Measurements from ENCODE around the gene CAB39. TPM values are rescaled to one million over a fixed set of nuclear protein-coding genes. Genes with fewer than 3 reads are reported as not detected.
A peak's percentile ranks its signal among the peaks of the same experiment; 100 is the strongest.

The CAB39 gene
- polyA plus RNA-seq, 2 donors: 29.7 to 33.6 TPM

DNA sequence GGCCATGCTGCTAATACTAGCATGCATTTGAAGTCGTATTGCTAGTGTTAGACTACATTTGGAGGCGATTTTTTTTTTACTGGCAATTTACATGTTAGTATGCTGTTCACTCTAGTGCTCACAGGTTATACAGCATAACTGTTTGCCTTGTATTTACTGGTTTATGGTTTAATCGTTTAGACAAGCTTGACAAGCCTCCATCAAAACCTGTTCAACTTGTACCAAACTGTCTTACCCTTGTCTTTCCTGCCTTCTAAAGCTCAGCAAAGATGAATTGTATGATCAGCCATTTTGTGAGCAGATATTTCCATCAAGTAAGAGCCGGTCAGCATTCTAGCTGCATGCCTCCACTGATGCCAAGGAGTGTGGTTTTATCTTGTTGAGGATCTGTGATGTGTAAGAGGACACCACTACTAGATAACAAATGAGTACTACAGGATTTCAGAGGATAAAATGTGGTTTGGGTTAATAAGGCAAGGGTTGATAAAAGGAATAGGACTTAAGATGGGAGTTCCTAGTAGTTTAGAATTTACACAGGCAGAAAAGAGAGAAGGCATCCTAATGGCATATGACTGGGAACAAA is 83.7 kb downstream of the CAB39 start:
- H3K27me3 ChIP-seq (ENCODE audit: control insufficient read depth in 1 of 2, insufficient read depth in 2 of 2, low read length in 2 of 2): no peaks in the 10 kb centered on the region
- peak overlapping the region; percentile 68 to 78 for H3K27ac ChIP-seq (ENCODE audit: low read depth in 2 of 2, low read length in 1 of 2)
- peaks cover 3 to 5% of the 10 kb centered on the region in 2 donors for H3K36me3 ChIP-seq (ENCODE audit: control insufficient read depth in 2 of 2, insufficient read depth in 2 of 2, low read length in 1 of 2)
- H3K4me3 ChIP-seq (ENCODE audit: low read depth in 1 of 2, low read length in 2 of 2): no peak overlapping the region
- 61 to 64% methylated on average over 4 of the region's 4 CpGs for WGBS, 2 donors
- H3K4me1 ChIP-seq (ENCODE audit: control insufficient read depth in 2 of 2, insufficient read depth in 2 of 2, low read length in 1 of 2): peaks cover 0 to 3% of the 10 kb centered on the region in 2 donors
- H3K9me3 ChIP-seq (ENCODE audit: control insufficient read depth in 2 of 2, insufficient read depth in 1 of 2, low read depth in 1 of 2, low read length in 1 of 2): no peaks in the 10 kb centered on the region

DNA sequence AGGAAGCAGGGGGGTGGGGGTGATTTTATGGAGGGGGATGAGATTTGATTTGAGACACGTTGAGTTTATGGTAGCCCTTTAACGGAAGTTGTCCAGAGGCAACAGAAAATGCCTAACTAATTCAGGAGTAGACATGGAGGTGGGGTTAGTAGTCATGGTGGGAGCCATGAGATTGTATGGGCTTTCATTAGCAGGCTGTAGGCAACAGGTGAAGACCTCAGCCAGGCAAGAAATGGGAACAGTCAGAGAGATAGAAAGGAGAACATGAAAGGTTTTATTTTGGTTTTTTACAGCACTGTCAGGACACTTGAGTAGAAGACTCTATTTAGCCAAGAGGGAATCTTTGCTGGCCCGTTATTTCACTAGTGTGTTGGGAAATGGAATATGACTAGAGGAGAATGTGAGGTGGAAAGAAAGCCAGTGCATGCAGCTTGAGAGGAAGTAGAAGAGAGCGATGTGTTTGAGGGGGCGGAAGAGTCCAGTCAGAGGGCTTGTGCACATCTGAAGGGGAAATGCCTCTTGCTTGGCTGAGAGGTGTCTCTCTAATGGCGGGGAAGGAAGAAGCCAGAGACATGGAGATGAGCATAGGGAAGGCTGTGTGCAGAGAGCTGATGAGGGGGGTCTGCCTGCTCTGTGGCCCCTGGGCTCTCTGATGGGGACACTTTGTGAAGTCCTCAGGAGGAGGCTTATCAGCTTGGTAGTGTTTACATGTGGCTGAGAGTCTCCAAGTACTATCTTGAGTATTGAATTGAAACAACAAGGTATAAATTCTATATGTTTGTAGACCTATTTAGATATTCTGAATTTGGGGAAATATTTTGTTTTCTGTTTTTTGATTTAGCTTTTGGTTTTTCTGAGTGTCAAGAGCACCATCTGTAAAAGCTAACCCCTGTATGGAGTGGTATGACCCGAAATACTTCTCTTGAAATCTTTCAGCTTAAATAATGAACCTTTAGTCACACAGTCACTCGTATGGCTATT is 85.2 kb downstream of the CAB39 start:
- Histone ChIP-seq H3K4me1 (ENCODE audit: control insufficient read depth in 2 of 2, insufficient read depth in 2 of 2, low read length in 1 of 2) (peaks cover 0 to 3% of the 10 kb centered on the region in 2 donors), H3K36me3 (ENCODE audit: control insufficient read depth in 2 of 2, insufficient read depth in 2 of 2, low read length in 1 of 2) (peaks cover 3 to 5% of the 10 kb centered on the region in 2 donors), H3K9me3 (ENCODE audit: control insufficient read depth in 2 of 2, insufficient read depth in 1 of 2, low read depth in 1 of 2, low read length in 1 of 2) (no peaks in the 10 kb centered on the region), H3K4me3 (ENCODE audit: low read depth in 1 of 2, low read length in 2 of 2) (no peak overlapping the region), H3K27me3 (ENCODE audit: control insufficient read depth in 1 of 2, insufficient read depth in 2 of 2, low read length in 2 of 2) (no peaks in the 10 kb centered on the region), H3K27ac (ENCODE audit: low read depth in 2 of 2, low read length in 1 of 2) (peak overlapping the region; percentile 26 to 78)
- WGBS, 2 donors: 83 to 84% methylated on average over 8 of the region's 8 CpGs

DNA sequence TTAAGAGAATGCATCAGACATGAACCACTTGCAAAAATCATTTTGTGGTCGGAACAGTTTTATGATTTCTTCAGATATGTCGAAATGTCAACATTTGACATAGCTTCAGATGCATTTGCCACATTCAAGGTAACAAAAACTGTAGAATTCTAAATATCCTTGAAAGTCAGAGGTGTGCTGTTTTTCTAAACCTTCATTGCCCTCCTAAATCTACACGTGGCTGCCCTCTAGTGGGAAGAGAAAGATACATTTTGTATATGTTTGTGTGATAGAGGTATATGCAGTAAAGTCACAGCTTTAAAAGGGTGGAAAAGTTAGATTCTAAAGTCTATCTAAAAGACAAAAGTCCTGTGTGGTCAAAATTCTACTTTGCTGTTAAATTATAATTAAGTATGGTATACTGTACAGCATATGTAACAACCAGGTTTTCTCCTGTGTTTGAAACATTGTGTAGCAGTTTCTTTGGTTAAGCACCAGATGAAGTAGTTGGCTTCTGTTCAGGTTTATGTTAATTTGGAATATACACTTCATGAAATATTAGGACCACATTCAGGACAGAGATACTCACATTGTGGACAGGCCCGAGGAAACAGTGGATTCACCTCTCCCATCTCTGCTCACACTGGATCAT is 86.2 kb downstream of the CAB39 start:
- WGBS, 2 donors: 48 to 57% methylated on average over 4 of the region's 4 CpGs
- H3K27me3 ChIP-seq (ENCODE audit: control insufficient read depth in 1 of 2, insufficient read depth in 2 of 2, low read length in 2 of 2): no peaks in the 10 kb centered on the region
- no peak overlapping the region for H3K27ac ChIP-seq (ENCODE audit: low read depth in 2 of 2, low read length in 1 of 2)
- peaks cover 3 to 5% of the 10 kb centered on the region in 2 donors for H3K36me3 ChIP-seq (ENCODE audit: control insufficient read depth in 2 of 2, insufficient read depth in 2 of 2, low read length in 1 of 2)
- H3K4me3 ChIP-seq (ENCODE audit: low read depth in 1 of 2, low read length in 2 of 2): no peak overlapping the region
- H3K4me1 ChIP-seq (ENCODE audit: control insufficient read depth in 2 of 2, insufficient read depth in 2 of 2, low read length in 1 of 2): peaks cover 0 to under 1% of the 10 kb centered on the region in 2 donors
- no peaks in the 10 kb centered on the region for H3K9me3 ChIP-seq (ENCODE audit: control insufficient read depth in 2 of 2, insufficient read depth in 1 of 2, low read depth in 1 of 2, low read length in 1 of 2)

- WGBS, 2 donors: 78 to 86% methylated on average over 5 of the region's 5 CpGs
- H3K27me3 ChIP-seq (ENCODE audit: control insufficient read depth in 1 of 2, insufficient read depth in 2 of 2, low read length in 2 of 2): no peaks in the 10 kb centered on the region
- H3K4me1 ChIP-seq (ENCODE audit: control insufficient read depth in 2 of 2, insufficient read depth in 2 of 2, low read length in 1 of 2): no peaks in the 10 kb centered on the region
- no peaks in the 10 kb centered on the region for H3K9me3 ChIP-seq (ENCODE audit: control insufficient read depth in 2 of 2, insufficient read depth in 1 of 2, low read depth in 1 of 2, low read length in 1 of 2)
- peaks cover 2 to 3% of the 10 kb centered on the region in 2 donors for H3K36me3 ChIP-seq (ENCODE audit: control insufficient read depth in 2 of 2, insufficient read depth in 2 of 2, low read length in 1 of 2)
- H3K4me3 ChIP-seq (ENCODE audit: low read depth in 1 of 2, low read length in 2 of 2): no peak overlapping the region
- no peak overlapping the region for H3K27ac ChIP-seq (ENCODE audit: low read depth in 2 of 2, low read length in 1 of 2)
Measured at GRCh38 chr2:230805353-230806017, 92.8 kb downstream of the CAB39 start.

- H3K4me1 ChIP-seq (ENCODE audit: control insufficient read depth in 2 of 2, insufficient read depth in 2 of 2, low read length in 1 of 2): no peaks in the 10 kb centered on the region
- H3K9me3 ChIP-seq (ENCODE audit: control insufficient read depth in 2 of 2, insufficient read depth in 1 of 2, low read depth in 1 of 2, low read length in 1 of 2): no peaks in the 10 kb centered on the region
- no peak overlapping the region for H3K27ac ChIP-seq (ENCODE audit: low read depth in 2 of 2, low read length in 1 of 2)
- WGBS, 2 donors: 77 to 84% methylated on average over 3 of the region's 3 CpGs
- no peak overlapping the region for H3K4me3 ChIP-seq (ENCODE audit: low read depth in 1 of 2, low read length in 2 of 2)
- peaks cover 0 to 3% of the 10 kb centered on the region in 2 donors for H3K36me3 ChIP-seq (ENCODE audit: control insufficient read depth in 2 of 2, insufficient read depth in 2 of 2, low read length in 1 of 2)
- no peaks in the 10 kb centered on the region for H3K27me3 ChIP-seq (ENCODE audit: control insufficient read depth in 1 of 2, insufficient read depth in 2 of 2, low read length in 2 of 2)
Measured at GRCh38 chr2:230807729-230808128, 95.1 kb downstream of the CAB39 start.

GRCh38 chr2:230809015-230809414 is 96.4 kb downstream of the CAB39 start:
- no peaks in the 10 kb centered on the region for H3K27me3 ChIP-seq (ENCODE audit: control insufficient read depth in 1 of 2, insufficient read depth in 2 of 2, low read length in 2 of 2)
- H3K4me3 ChIP-seq (ENCODE audit: low read depth in 1 of 2, low read length in 2 of 2): no peak overlapping the region
- no peaks in the 10 kb centered on the region for H3K9me3 ChIP-seq (ENCODE audit: control insufficient read depth in 2 of 2, insufficient read depth in 1 of 2, low read depth in 1 of 2, low read length in 1 of 2)
- H3K4me1 ChIP-seq (ENCODE audit: control insufficient read depth in 2 of 2, insufficient read depth in 2 of 2, low read length in 1 of 2): no peaks in the 10 kb centered on the region
- H3K27ac ChIP-seq (ENCODE audit: low read depth in 2 of 2, low read length in 1 of 2): no peak overlapping the region
- 88 to 91% methylated on average over 10 of the region's 10 CpGs for WGBS, 2 donors
- H3K36me3 ChIP-seq (ENCODE audit: control insufficient read depth in 2 of 2, insufficient read depth in 2 of 2, low read length in 1 of 2): peaks cover 0 to 3% of the 10 kb centered on the region in 2 donors

- WGBS, 2 donors: 80 to 87% methylated on average over 8 of the region's 8 CpGs
- H3K4me1 ChIP-seq (ENCODE audit: control insufficient read depth in 2 of 2, insufficient read depth in 2 of 2, low read length in 1 of 2): no peaks in the 10 kb centered on the region
- no peak overlapping the region for H3K27ac ChIP-seq (ENCODE audit: low read depth in 2 of 2, low read length in 1 of 2)
- peaks cover 3 to 4% of the 10 kb centered on the region in 2 donors for H3K36me3 ChIP-seq (ENCODE audit: control insufficient read depth in 2 of 2, insufficient read depth in 2 of 2, low read length in 1 of 2)
- H3K27me3 ChIP-seq (ENCODE audit: control insufficient read depth in 1 of 2, insufficient read depth in 2 of 2, low read length in 2 of 2): no peaks in the 10 kb centered on the region
- no peak overlapping the region for H3K4me3 ChIP-seq (ENCODE audit: low read depth in 1 of 2, low read length in 2 of 2)
- no peaks in the 10 kb centered on the region for H3K9me3 ChIP-seq (ENCODE audit: control insufficient read depth in 2 of 2, insufficient read depth in 1 of 2, low read depth in 1 of 2, low read length in 1 of 2)
Measured at GRCh38 chr2:230809677-230810251, 97.1 kb downstream of the CAB39 start.

DNA sequence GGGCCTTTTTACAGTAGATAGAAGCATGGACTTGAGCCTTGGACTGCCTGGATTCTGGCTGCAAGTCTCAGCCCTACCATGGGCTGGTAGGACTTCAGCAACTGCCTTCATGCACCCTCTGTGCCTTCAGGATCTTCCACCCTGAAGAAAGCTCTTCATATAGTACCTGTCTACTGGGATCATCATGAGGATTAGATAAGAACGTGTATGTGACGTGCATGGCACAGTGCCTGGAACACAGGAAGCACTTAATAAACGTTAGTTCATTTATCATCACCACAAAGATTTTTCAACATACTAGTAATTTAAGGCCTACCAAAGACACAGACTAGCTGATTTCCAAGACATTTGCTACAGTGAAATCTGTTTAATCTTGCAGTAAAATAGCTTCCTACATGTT is 98.9 kb downstream of the CAB39 start:
- Histone ChIP-seq H3K9me3 (ENCODE audit: control insufficient read depth in 2 of 2, insufficient read depth in 1 of 2, low read depth in 1 of 2, low read length in 1 of 2) (no peaks in the 10 kb centered on the region), H3K4me1 (ENCODE audit: control insufficient read depth in 2 of 2, insufficient read depth in 2 of 2, low read length in 1 of 2) (no peaks in the 10 kb centered on the region), H3K36me3 (ENCODE audit: control insufficient read depth in 2 of 2, insufficient read depth in 2 of 2, low read length in 1 of 2) (peaks cover 3 to 5% of the 10 kb centered on the region in 2 donors), H3K27ac (ENCODE audit: low read depth in 2 of 2, low read length in 1 of 2) (no peak overlapping the region), H3K27me3 (ENCODE audit: control insufficient read depth in 1 of 2, insufficient read depth in 2 of 2, low read length in 2 of 2) (no peaks in the 10 kb centered on the region), H3K4me3 (ENCODE audit: low read depth in 1 of 2, low read length in 2 of 2) (no peak overlapping the region)
- 51 to 57% methylated on average over 3 of the region's 3 CpGs for WGBS, 2 donors

DNA sequence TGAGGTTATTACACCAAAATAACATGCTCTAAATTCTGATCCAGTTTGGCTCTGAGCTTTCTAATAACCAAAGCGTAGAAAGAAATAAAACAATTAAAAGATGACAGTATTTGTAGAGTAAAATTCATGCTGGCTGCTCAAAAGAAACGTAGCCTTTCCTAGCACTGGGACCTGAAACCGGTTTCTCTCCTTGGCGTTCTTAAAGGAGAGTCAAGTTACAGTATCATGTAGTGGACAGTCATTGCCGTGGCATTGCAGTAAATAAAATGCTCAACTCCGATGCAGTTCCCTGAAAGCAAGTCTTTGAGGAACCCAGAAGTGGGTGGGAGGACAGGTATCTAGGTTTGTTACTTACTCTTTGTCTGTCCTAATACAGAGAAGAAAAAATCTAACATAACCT is 99.4 kb downstream of the CAB39 start:
- H3K27me3 ChIP-seq (ENCODE audit: control insufficient read depth in 1 of 2, insufficient read depth in 2 of 2, low read length in 2 of 2): no peaks in the 10 kb centered on the region
- H3K9me3 ChIP-seq (ENCODE audit: control insufficient read depth in 2 of 2, insufficient read depth in 1 of 2, low read depth in 1 of 2, low read length in 1 of 2): no peaks in the 10 kb centered on the region
- peaks cover 3 to 8% of the 10 kb centered on the region in 2 donors for H3K36me3 ChIP-seq (ENCODE audit: control insufficient read depth in 2 of 2, insufficient read depth in 2 of 2, low read length in 1 of 2)
- no peak overlapping the region for H3K27ac ChIP-seq (ENCODE audit: low read depth in 2 of 2, low read length in 1 of 2)
- no peak overlapping the region for H3K4me3 ChIP-seq (ENCODE audit: low read depth in 1 of 2, low read length in 2 of 2)
- H3K4me1 ChIP-seq (ENCODE audit: control insufficient read depth in 2 of 2, insufficient read depth in 2 of 2, low read length in 1 of 2): no peaks in the 10 kb centered on the region
- 89 to 91% methylated on average over 6 of the region's 6 CpGs for WGBS, 2 donors
